Lung (tissue), 12 donors: ENCODE measurements around the gene DDB1. TPM values are rescaled to one million over a fixed set of nuclear protein-coding genes. Genes with fewer than 3 reads are reported as not detected.

ENCODE experiments used
- ATAC-seq: fragments of 200-7000 bp; cut with Tn5 transposase; one replicate; pipeline ENCODE4 v1.9.1; 2020; ENCODE audit warnings: moderate number of reproducible peaks; ENCODE audit not compliant: insufficient read depth, low FRiP score
- DNase-seq, 3 donors: peaks; one replicate each; pipeline ENCODE4 v3.0.0-alpha.2; 2013 to 2017
- H3K27ac ChIP-seq, 2 donors: one replicate each; pipeline ENCODE4 v1.5.1; 2013; ENCODE audit warnings: mild to moderate bottlenecking in 2 of 2, moderate library complexity in 2 of 2, control low read depth in 1 of 2, inconsistent platforms in 1 of 2, low read depth in 1 of 2, low read length in 1 of 2
- H3K27me3 ChIP-seq, 3 donors: one replicate each; pipeline ENCODE4 v1.5.1; 2013; ENCODE audit warnings: low read length in 2 of 3; ENCODE audit not compliant: control insufficient read depth in 3 of 3, insufficient read depth in 3 of 3
- H3K36me3 ChIP-seq, 4 donors: one replicate each; pipeline ENCODE4 v1.5.1; 2013; ENCODE audit warnings: low read length in 4 of 4, mild to moderate bottlenecking in 1 of 4, moderate library complexity in 1 of 4; ENCODE audit not compliant: control insufficient read depth in 4 of 4, insufficient read depth in 4 of 4
- H3K4me1 ChIP-seq, 5 donors: one replicate each; pipeline ENCODE4 v1.5.1; 2013; ENCODE audit warnings: low read length in 5 of 5, mild to moderate bottlenecking in 2 of 5, moderate library complexity in 1 of 5; ENCODE audit not compliant: control insufficient read depth in 5 of 5, insufficient read depth in 5 of 5
- H3K4me3 ChIP-seq: one replicate; pipeline ENCODE4 v1.5.1; 2013; ENCODE audit warnings: mild to moderate bottlenecking, control low read depth, moderate library complexity
- H3K9ac ChIP-seq, 2 donors: one replicate each; pipeline ENCODE4 v1.5.1; 2013; ENCODE audit warnings: low read length in 2 of 2, control low read depth in 1 of 2; ENCODE audit not compliant: insufficient read depth in 1 of 2
- H3K9me3 ChIP-seq, 4 donors: one replicate each; pipeline ENCODE4 v1.5.1; 2013; ENCODE audit warnings: low read length in 3 of 4, mild to moderate bottlenecking in 1 of 4, moderate library complexity in 1 of 4; ENCODE audit not compliant: control insufficient read depth in 4 of 4, insufficient read depth in 3 of 4
- WGBS, 2 donors: extraction: QIAGEN DNeasy Blood & Tissue Kit; methylation state at CpG; one replicate each; pipeline ENCODE4 v1.1.7; 2013; 5-methylcytosine and 5-hydroxymethylcytosine counted together
- polyA plus RNA-seq, 2 donors: library from polyadenylated mRNA; stranded (reverse); fragments of 200-250 nt; gene quantifications; one replicate each; pipeline ENCODE4 v1.2.1, GENCODE V29; 2013
- total RNA-seq, 2 donors: library from RNA; depleted of rRNA in 1 of 2; stranded (reverse); fragments of >200 nt in 1 of 2; gene quantifications; one replicate each; pipeline ENCODE4 v1.2.1, GENCODE V29; 2014 to 2021
- TF ChIP-seq, protein P1 (sequence below): IDR thresholded peaks from 2 replicates; pipeline ENCODE4 v1.5.1; 2012; ENCODE audit warnings: mild to moderate bottlenecking; ENCODE audit errors: control extremely low read depth, extremely low read depth
- donor health status: control.
- donor health status: control.
- donor health status: Bipolar disorder and iron deficiency.
- donor health status: healthy.
- donor health status: DM: yes; HTN: yes; CAD: no.

The DDB1 gene
- total and polyA plus RNA-seq, 4 donors, result 88.5 to 184 (median 121) TPM

DNA sequence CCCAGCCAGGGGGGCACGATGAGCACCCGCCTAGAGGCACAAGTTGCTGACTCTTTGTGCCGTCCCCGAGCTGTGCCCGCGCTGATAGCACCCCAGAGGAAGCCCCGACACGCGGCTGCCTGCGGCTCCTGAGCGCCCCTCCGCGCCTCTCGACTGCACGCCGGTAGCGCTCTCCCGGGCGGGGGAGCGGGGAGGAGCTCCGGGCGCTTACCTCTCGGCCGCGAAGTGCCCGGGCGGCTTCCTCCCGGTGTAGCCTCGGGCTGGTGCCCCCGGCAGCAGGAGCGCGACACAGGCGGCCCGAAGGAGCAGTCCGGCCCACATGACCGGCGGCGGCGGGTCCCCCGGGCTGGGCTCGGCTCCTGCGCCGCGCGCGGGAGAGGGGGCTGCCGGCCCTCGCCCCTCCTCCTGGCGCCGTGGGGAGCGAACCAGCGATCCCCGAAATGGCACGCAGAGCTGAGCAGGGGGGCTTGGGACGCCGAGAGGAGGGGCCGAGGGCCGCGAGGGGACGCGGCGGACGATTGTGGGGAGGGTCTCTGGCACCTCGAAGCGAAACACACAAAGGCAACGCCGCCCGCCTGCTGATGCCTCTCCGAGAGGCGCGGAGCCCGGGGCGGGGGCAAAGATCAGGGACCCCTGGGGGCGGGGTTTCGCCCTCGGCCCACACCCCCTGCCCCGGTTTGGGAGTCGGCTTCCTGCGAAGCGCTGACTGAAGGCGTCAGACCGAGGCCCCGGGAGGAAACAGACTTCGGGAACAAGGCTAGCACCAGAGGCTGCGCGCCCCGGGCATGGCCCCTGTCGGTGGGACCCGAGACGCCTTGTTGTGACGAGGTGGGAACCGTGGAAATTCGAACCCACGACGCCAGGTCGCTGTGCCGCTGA lies 37.9 kb downstream of the DDB1 start, which contains the start of gene VWCE:
TSS of gene VWCE (minus strand) at position 600 of the 879 bp plus-strand sequence. CDS start at position 321, 279 bp downstream.
- WGBS, 2 donors, result 1 to 2% methylated on average over 88 to 97 of the region's 97 CpGs
- peak; percentile 42 for ATAC-seq

DNA sequence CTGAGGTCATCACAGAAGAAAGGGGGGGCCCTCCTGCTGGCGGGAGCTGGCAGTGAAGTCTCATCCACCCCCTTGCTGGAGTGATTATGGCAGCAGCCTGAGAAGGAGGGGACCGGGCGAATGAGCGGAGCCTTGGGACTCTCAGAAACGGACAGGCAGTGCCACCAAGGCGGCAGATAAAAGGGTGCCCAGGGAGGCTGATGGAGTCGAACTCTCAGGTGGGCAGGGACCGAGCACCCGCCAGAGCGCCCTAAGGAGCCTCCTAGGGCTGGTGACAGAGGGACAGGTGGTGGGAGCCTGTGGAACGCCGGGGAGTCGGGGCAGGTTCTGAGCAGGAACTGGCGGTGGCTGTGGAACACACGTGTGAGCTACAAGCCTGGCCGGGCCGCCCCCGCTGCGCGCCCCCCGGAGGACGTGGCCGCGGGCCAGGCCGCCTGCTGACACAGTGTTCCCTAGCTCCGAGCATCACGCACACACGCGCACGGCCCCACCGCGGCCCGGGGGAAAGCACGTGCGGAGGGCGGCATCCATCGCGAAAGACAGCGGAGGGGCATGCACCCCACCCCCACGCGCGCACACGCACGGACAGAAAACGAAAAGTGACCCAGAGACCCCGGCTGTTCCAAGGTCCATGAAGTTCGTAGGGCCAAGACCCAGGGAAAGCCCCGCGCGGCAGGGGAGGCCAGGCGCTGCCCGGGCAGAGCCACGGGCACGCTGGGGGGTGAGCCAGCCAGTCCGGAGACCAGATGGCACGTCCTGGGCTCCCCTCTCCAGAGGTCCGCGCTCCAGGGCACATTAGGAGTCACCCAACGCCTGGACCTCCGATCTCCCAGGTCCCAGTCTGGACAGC lies 38.8 kb downstream of the DDB1 start:
- Histone ChIP-seq H3K27ac (no peak overlapping the region), H3K27me3 (no peaks in the 10 kb centered on the region), H3K9ac (peak overlapping the region in 1 of 2 donors; percentile 32), H3K4me3 (peak overlapping the region; percentile 35), H3K9me3 (peaks cover 0 to 10% (median 0%) of the 10 kb centered on the region in 4 donors), H3K36me3 (peaks cover 0 to 6% (median 2%) of the 10 kb centered on the region in 4 donors), H3K4me1 (peaks cover 0 to 17% (median 6%) of the 10 kb centered on the region in 5 donors)
- 2% methylated on average over 56 to 60 of the region's 60 CpGs for WGBS, 2 donors
- peak; percentile 74 to 81 (median 79) for DNase-seq
- TF ChIP-seq, protein P1, sequence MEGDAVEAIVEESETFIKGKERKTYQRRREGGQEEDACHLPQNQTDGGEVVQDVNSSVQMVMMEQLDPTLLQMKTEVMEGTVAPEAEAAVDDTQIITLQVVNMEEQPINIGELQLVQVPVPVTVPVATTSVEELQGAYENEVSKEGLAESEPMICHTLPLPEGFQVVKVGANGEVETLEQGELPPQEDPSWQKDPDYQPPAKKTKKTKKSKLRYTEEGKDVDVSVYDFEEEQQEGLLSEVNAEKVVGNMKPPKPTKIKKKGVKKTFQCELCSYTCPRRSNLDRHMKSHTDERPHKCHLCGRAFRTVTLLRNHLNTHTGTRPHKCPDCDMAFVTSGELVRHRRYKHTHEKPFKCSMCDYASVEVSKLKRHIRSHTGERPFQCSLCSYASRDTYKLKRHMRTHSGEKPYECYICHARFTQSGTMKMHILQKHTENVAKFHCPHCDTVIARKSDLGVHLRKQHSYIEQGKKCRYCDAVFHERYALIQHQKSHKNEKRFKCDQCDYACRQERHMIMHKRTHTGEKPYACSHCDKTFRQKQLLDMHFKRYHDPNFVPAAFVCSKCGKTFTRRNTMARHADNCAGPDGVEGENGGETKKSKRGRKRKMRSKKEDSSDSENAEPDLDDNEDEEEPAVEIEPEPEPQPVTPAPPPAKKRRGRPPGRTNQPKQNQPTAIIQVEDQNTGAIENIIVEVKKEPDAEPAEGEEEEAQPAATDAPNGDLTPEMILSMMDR, result no peak
- peak; percentile 42 for ATAC-seq

More for the DNA sequence above, 37.9 kb downstream of the DDB1 start, which contains the start of gene VWCE:
- Histone ChIP-seq H3K36me3 (peaks cover 2 to 13% (median 6%) of the 10 kb centered on the region in 4 donors), H3K9me3 (peaks cover 0 to 10% (median 0%) of the 10 kb centered on the region in 4 donors), H3K27ac (no peak within 1 kb of the TSS), H3K27me3 (no peaks in the 10 kb centered on the region), H3K4me1 (peaks cover 0 to 17% (median 6%) of the 10 kb centered on the region in 5 donors), H3K9ac (peak within 1 kb of the TSS; percentile 32 to 55), H3K4me3 (peak within 1 kb of the TSS; percentile 35)
- TF ChIP-seq, protein P1, result no peak
- DNase-seq, result peak; percentile 73 to 74 (median 74)

DNA sequence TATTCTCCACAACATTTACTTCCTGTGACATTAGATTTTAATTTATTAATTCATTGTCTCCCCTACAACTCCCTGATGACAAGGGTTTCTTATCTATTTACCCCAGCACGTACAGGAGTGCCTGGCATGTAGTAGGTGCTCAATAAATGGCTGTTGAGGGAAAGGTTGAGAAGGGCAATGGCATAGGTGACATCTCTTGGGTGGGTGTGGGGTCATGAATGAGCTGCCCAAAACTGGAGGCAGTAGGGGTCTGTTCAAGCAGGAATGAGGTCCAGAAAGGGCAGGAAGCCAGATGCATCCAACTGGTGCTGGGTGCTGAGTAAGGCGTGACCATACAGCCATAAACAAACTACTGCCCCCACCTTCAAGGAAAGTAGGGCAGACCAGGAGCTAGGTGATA lies 40.5 kb downstream of the DDB1 start:
- 93 to 94% methylated on average over 2 of the region's 2 CpGs for WGBS, 2 donors
- TF ChIP-seq, protein P1, result no peak
- no peak overlapping the region for H3K4me3 ChIP-seq
- H3K27me3 ChIP-seq, result no peaks in the 10 kb centered on the region
- peaks cover 0 to 17% (median 6%) of the 10 kb centered on the region in 5 donors for H3K4me1 ChIP-seq
- H3K36me3 ChIP-seq, result no peaks in the 10 kb centered on the region
- DNase-seq (no peak), ATAC-seq (no peak)
- H3K9ac ChIP-seq, result no peak overlapping the region
- no peak overlapping the region for H3K27ac ChIP-seq
- peaks cover 0 to 10% (median 0%) of the 10 kb centered on the region in 4 donors for H3K9me3 ChIP-seq
